DOHH2 (cell line): ENCODE results near the gene STX16.

Source experiments
- EZH2phosphoT487 ChIP-seq: fragments of 200-600 bp; sonication (generic); IDR thresholded peaks from 2 replicates; pipeline ENCODE4 v1.6.1; 2017; ENCODE audit warnings: borderline replicate concordance, mild to moderate bottlenecking, antibody characterized with exemption, low read length, moderate library complexity, mixed read lengths
- TF ChIP-seq, protein P1 (sequence below): fragments of 200-600 bp; sonication (generic); IDR thresholded peaks from one replicate; pipeline ENCODE4 v1.5.1; 2014; ENCODE audit warnings: antibody characterized with exemption, mild to moderate bottlenecking, low read depth, low read length; ENCODE audit not compliant: poor library complexity, severe bottlenecking

DNA sequence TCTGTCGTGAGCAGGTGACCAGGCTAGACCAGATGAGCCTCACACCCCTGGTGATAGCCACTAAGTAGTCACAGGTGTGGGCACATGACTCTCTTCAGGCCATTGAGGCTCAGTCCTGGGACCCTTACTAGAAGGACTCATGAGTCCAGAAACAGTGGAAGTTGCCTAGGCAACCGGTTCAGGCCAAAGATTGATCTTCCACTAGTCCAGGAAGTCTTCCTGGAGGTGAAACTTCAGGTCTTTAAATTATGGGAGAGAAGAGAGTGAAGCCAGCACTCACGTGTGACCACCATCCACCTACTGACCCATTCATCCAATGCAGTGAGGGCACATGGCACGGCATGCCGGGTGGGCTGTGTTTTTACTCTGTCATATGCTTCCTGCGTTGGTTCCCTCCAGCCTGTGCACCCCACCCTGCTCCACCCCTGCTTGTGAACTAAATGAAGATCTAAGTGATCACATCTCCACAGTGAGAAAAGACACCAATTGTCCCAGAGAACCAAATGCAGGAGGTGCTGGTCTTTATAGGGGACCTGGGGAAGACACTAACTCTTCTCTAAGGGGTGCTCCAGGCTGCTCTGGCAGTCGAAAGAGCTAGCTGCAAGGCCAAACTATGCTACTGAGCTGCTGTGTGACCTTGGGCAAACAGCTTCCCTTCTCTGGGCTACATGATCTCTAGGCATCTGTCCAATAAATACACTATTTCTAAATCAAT is 12.5 kb upstream of the STX16 start:
- TF ChIP-seq, protein P1, sequence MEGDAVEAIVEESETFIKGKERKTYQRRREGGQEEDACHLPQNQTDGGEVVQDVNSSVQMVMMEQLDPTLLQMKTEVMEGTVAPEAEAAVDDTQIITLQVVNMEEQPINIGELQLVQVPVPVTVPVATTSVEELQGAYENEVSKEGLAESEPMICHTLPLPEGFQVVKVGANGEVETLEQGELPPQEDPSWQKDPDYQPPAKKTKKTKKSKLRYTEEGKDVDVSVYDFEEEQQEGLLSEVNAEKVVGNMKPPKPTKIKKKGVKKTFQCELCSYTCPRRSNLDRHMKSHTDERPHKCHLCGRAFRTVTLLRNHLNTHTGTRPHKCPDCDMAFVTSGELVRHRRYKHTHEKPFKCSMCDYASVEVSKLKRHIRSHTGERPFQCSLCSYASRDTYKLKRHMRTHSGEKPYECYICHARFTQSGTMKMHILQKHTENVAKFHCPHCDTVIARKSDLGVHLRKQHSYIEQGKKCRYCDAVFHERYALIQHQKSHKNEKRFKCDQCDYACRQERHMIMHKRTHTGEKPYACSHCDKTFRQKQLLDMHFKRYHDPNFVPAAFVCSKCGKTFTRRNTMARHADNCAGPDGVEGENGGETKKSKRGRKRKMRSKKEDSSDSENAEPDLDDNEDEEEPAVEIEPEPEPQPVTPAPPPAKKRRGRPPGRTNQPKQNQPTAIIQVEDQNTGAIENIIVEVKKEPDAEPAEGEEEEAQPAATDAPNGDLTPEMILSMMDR, result no peak
- TF ChIP-seq EZH2phosphoT487, result no peak
